Activated T-cell treated with anti-CD3 and anti-CD28 coated beads for 24 hours (primary cell): ENCODE measurements around the gene ASB13.

ENCODE experiments used
- DNase-seq: peaks from one replicate; pipeline ENCODE4 v3.0.0-alpha.2; 2020; ENCODE audit warnings: low read depth

ASB13 gene

GRCh38 chr10:5669604-5670003 lies 3.2 kb upstream of the ASB13 start:
- DNase-seq = no peak

GRCh38 chr10:5668429-5668828 lies 2.0 kb upstream of the ASB13 start:
- DNase-seq = no peak

- no peak for DNase-seq
Observed at GRCh38 chr10:5666841-5667630, 641 bp upstream of the ASB13 start.

- DNase-seq = no peak
Observed at GRCh38 chr10:5665373-5666007, 905 bp downstream of the ASB13 start.

GRCh38 chr10:5663692-5664427 lies 2.5 kb downstream of the ASB13 start:
- DNase-seq = no peak

- DNase-seq = no peak
Observed at GRCh38 chr10:5662708-5663579, 3.5 kb downstream of the ASB13 start.

- DNase-seq = no peak
Observed at GRCh38 chr10:5661043-5661442, 5.4 kb downstream of the ASB13 start.

GRCh38 chr10:5659702-5660528 lies 6.5 kb downstream of the ASB13 start:
- DNase-seq = no peak

GRCh38 chr10:5658871-5659618 lies 7.3 kb downstream of the ASB13 start:
- no peak for DNase-seq

GRCh38 chr10:5656737-5657579 lies 9.4 kb downstream of the ASB13 start:
- DNase-seq = no peak

- DNase-seq = no peak
Observed at GRCh38 chr10:5655121-5655520, 11.3 kb downstream of the ASB13 start.

- DNase-seq = no peak
Observed at GRCh38 chr10:5654218-5654755, 12.1 kb downstream of the ASB13 start.

GRCh38 chr10:5652746-5653145 lies 13.6 kb downstream of the ASB13 start:
- no peak for DNase-seq

GRCh38 chr10:5651388-5651764 lies 15.0 kb downstream of the ASB13 start:
- no peak for DNase-seq

- DNase-seq = no peak
Observed at GRCh38 chr10:5650664-5651387, 15.6 kb downstream of the ASB13 start.

- DNase-seq = no peak
Observed at GRCh38 chr10:5649746-5650145, 16.6 kb downstream of the ASB13 start.

GRCh38 chr10:5648494-5649457 lies 17.6 kb downstream of the ASB13 start:
- no peak for DNase-seq
